GM12891 (cell line): ENCODE measurements around the gene UBN1.

Experiments
- POLR2A ChIP-seq: IDR thresholded peaks from 2 replicates; pipeline ENCODE4 v1.6.1; 2011; ENCODE audit warnings: low read depth, low read length, control low read depth
- POLR2AphosphoS5 ChIP-seq: IDR thresholded peaks from 2 replicates; pipeline ENCODE4 v1.6.1; 2011; ENCODE audit warnings: low read depth, low read length, control low read depth
- POU2F2 ChIP-seq: IDR thresholded peaks from 2 replicates; pipeline ENCODE4 v1.6.1; 2011; ENCODE audit warnings: low read depth, mild to moderate bottlenecking, control low read depth, low read length, moderate library complexity

DNA sequence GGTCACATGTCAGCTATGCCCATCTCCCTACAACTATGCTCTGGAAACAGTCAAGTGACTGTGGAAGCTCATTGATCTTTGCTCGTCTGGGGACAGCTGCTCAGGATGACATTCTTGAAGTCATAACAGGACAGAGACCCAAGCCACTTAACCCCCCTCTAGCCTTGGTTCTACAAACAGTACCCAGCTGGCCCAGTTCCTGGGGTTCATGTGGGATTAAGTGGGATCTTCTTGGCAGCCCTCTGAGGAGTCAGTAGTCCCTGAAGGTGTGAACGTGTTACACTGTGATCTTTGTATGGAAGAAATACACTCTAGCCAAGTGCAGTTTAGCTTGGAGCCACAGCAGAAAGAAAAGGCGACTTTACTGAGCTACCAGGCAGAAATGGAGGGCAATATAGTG is 25.8 kb downstream of the UBN1 start:
- no peak for TF ChIP-seq POLR2A
- no peak for TF ChIP-seq POU2F2
- no peak for TF ChIP-seq POLR2AphosphoS5
